Measurements from ENCODE around the gene LIFR. TPM values are rescaled to one million over a fixed set of nuclear protein-coding genes. Genes with fewer than 3 reads are reported as not detected.

LIFR gene
- total and polyA plus RNA-seq, 11 donors = 12.6 to 66.8 (median 38.5) TPM

DNA sequence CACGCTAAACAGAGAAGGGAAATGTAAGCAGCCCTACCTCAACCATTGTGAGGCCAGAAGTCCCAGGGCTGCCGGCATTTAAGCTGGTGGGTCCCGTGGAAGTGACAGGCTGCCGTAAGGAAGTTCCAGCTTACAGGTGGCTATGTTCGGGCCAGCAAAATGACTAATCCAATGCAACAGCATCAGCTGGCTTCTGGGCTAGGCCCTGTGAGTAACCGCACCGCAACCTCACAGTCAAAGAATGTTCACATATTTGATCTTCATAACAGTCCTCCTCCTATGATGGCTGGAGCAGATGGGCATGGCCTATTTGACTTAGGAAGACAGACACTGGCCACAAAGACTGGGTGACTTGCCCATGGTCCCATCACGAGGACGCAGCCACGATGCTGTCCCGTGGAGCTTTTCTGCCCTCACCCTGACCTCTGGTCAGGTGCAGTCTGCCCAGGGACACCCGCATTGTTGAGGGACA, 88.2 kb downstream of the LIFR start:
- peak overlapping the region; percentile 62 to 88 (median 80) for H3K27ac ChIP-seq
- 65 to 85% (median 80%) methylated on average over 12 of the region's 12 CpGs for WGBS, 4 donors
- no peaks in the 10 kb centered on the region for H3K36me3 ChIP-seq
- intact Hi-C loops (cut with DNase I) = loop anchor here in 1 of 10 donors (2.0 kb wide), 1 partner anchor 87 kb away; no protein-coding TSS in a partner anchor
- H3K4me3 ChIP-seq = no peak overlapping the region
- H3K27me3 ChIP-seq = peaks cover 0 to 51% (median 0%) of the 10 kb centered on the region in 9 donors
- ATAC-seq = peak in 1 of 4 donors; percentile 44
- peaks cover 17 to 82% (median 64%) of the 10 kb centered on the region in 12 donors for H3K4me1 ChIP-seq
- no peak for TF ChIP-seq POLR2A (IDR thresholded peaks at IDR 0.05)
- TF ChIP-seq, protein P1, sequence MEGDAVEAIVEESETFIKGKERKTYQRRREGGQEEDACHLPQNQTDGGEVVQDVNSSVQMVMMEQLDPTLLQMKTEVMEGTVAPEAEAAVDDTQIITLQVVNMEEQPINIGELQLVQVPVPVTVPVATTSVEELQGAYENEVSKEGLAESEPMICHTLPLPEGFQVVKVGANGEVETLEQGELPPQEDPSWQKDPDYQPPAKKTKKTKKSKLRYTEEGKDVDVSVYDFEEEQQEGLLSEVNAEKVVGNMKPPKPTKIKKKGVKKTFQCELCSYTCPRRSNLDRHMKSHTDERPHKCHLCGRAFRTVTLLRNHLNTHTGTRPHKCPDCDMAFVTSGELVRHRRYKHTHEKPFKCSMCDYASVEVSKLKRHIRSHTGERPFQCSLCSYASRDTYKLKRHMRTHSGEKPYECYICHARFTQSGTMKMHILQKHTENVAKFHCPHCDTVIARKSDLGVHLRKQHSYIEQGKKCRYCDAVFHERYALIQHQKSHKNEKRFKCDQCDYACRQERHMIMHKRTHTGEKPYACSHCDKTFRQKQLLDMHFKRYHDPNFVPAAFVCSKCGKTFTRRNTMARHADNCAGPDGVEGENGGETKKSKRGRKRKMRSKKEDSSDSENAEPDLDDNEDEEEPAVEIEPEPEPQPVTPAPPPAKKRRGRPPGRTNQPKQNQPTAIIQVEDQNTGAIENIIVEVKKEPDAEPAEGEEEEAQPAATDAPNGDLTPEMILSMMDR (IDR thresholded peaks at IDR 0.05) = no peak
- no peaks in the 10 kb centered on the region for H3K9me3 ChIP-seq
- peak in 1 of 5 donors; percentile 57 for DNase-seq

DNA sequence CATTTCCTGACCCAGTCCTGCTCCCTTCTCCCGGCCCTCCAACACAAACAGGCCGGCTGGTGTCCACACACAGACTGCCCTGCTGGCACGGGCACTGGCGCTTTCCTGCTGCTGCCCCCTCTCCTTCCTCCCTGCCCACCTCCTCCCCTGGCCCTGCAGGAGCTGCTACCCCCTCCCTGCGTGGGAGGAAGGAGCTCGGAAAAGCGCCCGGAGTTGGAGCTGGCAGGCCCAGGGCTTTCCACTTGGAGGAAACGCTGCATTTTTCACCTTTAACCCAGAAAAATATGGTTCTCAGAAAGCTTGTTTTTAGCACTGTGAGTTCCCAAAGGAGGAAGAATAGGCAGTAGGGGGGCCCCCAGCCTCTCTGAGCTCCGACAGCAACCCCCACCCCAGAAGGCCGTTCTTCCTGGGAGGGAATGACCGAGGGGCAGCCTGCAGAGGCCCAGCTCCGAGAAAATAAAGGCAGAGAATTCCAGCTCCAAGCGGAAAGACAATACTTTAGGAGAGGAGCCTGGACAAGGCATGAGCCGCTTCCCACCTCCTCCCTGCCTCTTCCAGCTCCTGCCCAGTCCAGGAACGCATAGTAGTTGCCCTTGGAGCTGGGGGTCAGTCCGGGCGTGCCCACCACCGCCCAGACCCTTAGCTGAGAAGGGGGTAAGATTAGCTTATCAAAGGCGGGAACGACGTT, 88.9 kb downstream of the LIFR start:
- H3K4me3 ChIP-seq = peak overlapping the region in 1 of 12 donors; percentile 3
- no peaks in the 10 kb centered on the region for H3K36me3 ChIP-seq
- ATAC-seq (peak; percentile 5 to 40 (median 14)), DNase-seq (peak in 4 of 5 donors; percentile 53 to 77 (median 59))
- peak overlapping the region; percentile 62 to 88 (median 80) for H3K27ac ChIP-seq
- no peaks in the 10 kb centered on the region for H3K9me3 ChIP-seq
- WGBS, 4 donors = 24 to 31% (median 29%) methylated on average over 18 to 22 of the region's 22 CpGs
- intact Hi-C loops (cut with DNase I) = loop anchor here in 1 of 10 donors (2.0 kb wide), 1 partner anchor 87 kb away; no protein-coding TSS in a partner anchor
- H3K27me3 ChIP-seq = peaks cover 0 to 50% (median 0%) of the 10 kb centered on the region in 9 donors
- TF ChIP-seq, protein P1 (IDR thresholded peaks at IDR 0.05) = no peak
- TF ChIP-seq POLR2A (IDR thresholded peaks at IDR 0.05) = no peak
- peaks cover 17 to 81% (median 71%) of the 10 kb centered on the region in 12 donors for H3K4me1 ChIP-seq

DNA sequence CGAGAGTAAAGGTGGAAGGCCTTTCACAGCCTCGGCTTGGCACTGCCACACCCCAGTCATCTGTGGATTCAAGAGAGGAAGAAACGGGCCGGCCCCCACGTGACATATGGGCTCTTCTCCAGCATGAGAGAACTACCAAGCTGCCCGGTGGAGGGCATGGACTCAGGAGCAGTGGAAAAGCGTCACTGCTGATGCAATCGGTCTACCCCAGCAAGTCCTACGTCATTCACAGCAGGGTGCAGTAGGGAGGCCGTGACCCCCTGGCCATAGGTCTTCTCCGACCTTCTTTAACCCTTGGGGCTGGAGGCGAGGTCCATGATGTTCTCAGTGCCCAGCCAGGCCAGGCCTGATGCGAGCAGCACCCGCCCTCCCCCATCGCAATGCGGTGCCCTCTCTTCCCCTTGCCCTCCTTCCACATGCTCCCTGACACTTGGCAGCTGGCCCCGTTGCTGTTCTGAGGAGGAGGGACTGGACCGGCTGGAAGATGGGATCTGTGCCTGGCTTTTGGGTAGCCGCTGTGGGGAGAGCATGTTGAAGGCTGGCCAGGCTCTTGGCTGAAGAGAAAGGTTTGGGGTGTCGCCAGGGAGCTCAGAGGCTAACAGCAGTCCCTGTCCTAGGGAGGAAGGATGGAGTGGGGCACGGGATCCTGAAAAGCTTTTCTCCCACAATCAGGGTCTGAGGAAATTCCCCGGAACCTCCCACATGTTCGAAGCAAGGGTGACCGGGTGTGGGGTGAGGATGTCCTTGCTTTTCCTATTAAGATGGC, 89.8 kb downstream of the LIFR start:
- intact Hi-C loops (cut with DNase I) = no loop called here
- peaks cover 17 to 82% (median 71%) of the 10 kb centered on the region in 12 donors for H3K4me1 ChIP-seq

More for the DNA sequence above, 89.8 kb downstream of the LIFR start:
- no peak overlapping the region for H3K4me3 ChIP-seq
- H3K36me3 ChIP-seq = no peaks in the 10 kb centered on the region
- 41 to 58% (median 47%) methylated on average over 18 to 24 of the region's 24 CpGs for WGBS, 4 donors
- H3K9me3 ChIP-seq = no peaks in the 10 kb centered on the region
- DNase-seq = peak; percentile 76 to 87 (median 83)
- no peak for TF ChIP-seq POLR2A (IDR thresholded peaks at IDR 0.05)
- TF ChIP-seq, protein P1 (IDR thresholded peaks at IDR 0.05) = no peak
- peak overlapping the region; percentile 62 to 88 (median 80) for H3K27ac ChIP-seq
- peaks cover 0 to 46% (median 0%) of the 10 kb centered on the region in 9 donors for H3K27me3 ChIP-seq
- ATAC-seq = peak; percentile 61 to 75 (median 66)

All from heart left ventricle (tissue), 16 donors.